ENCODE data around the gene KLHL29. TPM values are rescaled to one million over a fixed set of nuclear protein-coding genes. Genes with fewer than 3 reads are reported as not detected.

KLHL29 gene
- total RNA-seq, 2 experiments from 2014 or later: 2.9 to 3.5 TPM

GRCh38 chr2:23453836-23454460 is 69.0 kb downstream of the KLHL29 start:
- H3K9me3 Mint-ChIP-seq: no peaks in the 10 kb centered on the region
- no peak overlapping the region for H3K27ac Mint-ChIP-seq
- ChIA-PET POLR2A (no interaction called here), CTCF (no interaction called here)
- H3K4me3 Mint-ChIP-seq: no peak overlapping the region
- H3K4me1 Mint-ChIP-seq: peaks cover 32% of the 10 kb centered on the region
- peaks cover 19% of the 10 kb centered on the region for H3K27me3 Mint-ChIP-seq
- DNase-seq: no peak
- H3K36me3 Mint-ChIP-seq (ENCODE audit: low read depth): no peaks in the 10 kb centered on the region

GRCh38 chr2:23454501-23455120 is 69.6 kb downstream of the KLHL29 start:
- Mint-ChIP-seq H3K36me3 (ENCODE audit: low read depth) (no peaks in the 10 kb centered on the region), H3K27ac (no peak overlapping the region), H3K4me1 (peaks cover 27% of the 10 kb centered on the region), H3K9me3 (no peaks in the 10 kb centered on the region), H3K4me3 (no peak overlapping the region), H3K27me3 (peaks cover 19% of the 10 kb centered on the region)
- ChIA-PET POLR2A (no interaction called here), CTCF (no interaction called here)
- DNase-seq: no peak

- Mint-ChIP-seq H3K27me3 (peaks cover 21% of the 10 kb centered on the region), H3K4me3 (no peak overlapping the region), H3K4me1 (peaks cover 32% of the 10 kb centered on the region), H3K27ac (no peak overlapping the region), H3K9me3 (no peaks in the 10 kb centered on the region), H3K36me3 (ENCODE audit: low read depth) (no peaks in the 10 kb centered on the region)
- DNase-seq: no peak
- POLR2A ChIA-PET: no interaction called here
- CTCF ChIA-PET: no interaction called here
Observed at GRCh38 chr2:23456396-23456795, 71.4 kb downstream of the KLHL29 start.

- Mint-ChIP-seq H3K9me3 (no peaks in the 10 kb centered on the region), H3K4me3 (no peak overlapping the region), H3K36me3 (ENCODE audit: low read depth) (no peaks in the 10 kb centered on the region), H3K27ac (no peak overlapping the region), H3K4me1 (peaks cover 33% of the 10 kb centered on the region), H3K27me3 (peaks cover 17% of the 10 kb centered on the region)
- CTCF ChIA-PET: interaction anchor here (1.3 kb wide), 1 partner anchor 11 kb away, joined by 3 read pairs; no protein-coding TSS in a partner anchor
- DNase-seq: no peak
- POLR2A ChIA-PET: no interaction called here
Observed at GRCh38 chr2:23456881-23457760, 72.1 kb downstream of the KLHL29 start.

- ChIA-PET CTCF (interaction anchor here (1.3 kb wide), 1 partner anchor 10 kb away, joined by 3 read pairs; no protein-coding TSS in a partner anchor), POLR2A (no interaction called here)
- H3K4me1 Mint-ChIP-seq: peaks cover 24% of the 10 kb centered on the region
- no peaks in the 10 kb centered on the region for H3K36me3 Mint-ChIP-seq (ENCODE audit: low read depth)
- H3K4me3 Mint-ChIP-seq: no peak overlapping the region
- H3K27ac Mint-ChIP-seq: no peak overlapping the region
- no peaks in the 10 kb centered on the region for H3K9me3 Mint-ChIP-seq
- DNase-seq: no peak
- H3K27me3 Mint-ChIP-seq: peaks cover 10% of the 10 kb centered on the region
Observed at GRCh38 chr2:23457990-23458682, 73.2 kb downstream of the KLHL29 start.

GRCh38 chr2:23459032-23459431 is 74.1 kb downstream of the KLHL29 start:
- H3K4me1 Mint-ChIP-seq: peaks cover 15% of the 10 kb centered on the region
- H3K9me3 Mint-ChIP-seq: no peaks in the 10 kb centered on the region
- ChIA-PET POLR2A (no interaction called here), CTCF (interaction anchor here (1.5 kb wide), 1 partner anchor 9 kb away, joined by 3 read pairs; no protein-coding TSS in a partner anchor)
- peaks cover 11% of the 10 kb centered on the region for H3K27me3 Mint-ChIP-seq
- no peaks in the 10 kb centered on the region for H3K36me3 Mint-ChIP-seq (ENCODE audit: low read depth)
- H3K4me3 Mint-ChIP-seq: no peak overlapping the region
- DNase-seq: no peak
- H3K27ac Mint-ChIP-seq: no peak overlapping the region

- peaks cover 9% of the 10 kb centered on the region for H3K4me1 Mint-ChIP-seq
- H3K9me3 Mint-ChIP-seq: no peaks in the 10 kb centered on the region
- POLR2A ChIA-PET: no interaction called here
- H3K27me3 Mint-ChIP-seq: peaks cover 7% of the 10 kb centered on the region
- H3K27ac Mint-ChIP-seq: no peak overlapping the region
- no peak overlapping the region for H3K4me3 Mint-ChIP-seq
- CTCF ChIA-PET: interaction anchor here (1.5 kb wide), 1 partner anchor 8 kb away, joined by 3 read pairs; no protein-coding TSS in a partner anchor
- DNase-seq: no peak
- H3K36me3 Mint-ChIP-seq (ENCODE audit: low read depth): no peaks in the 10 kb centered on the region
Observed at GRCh38 chr2:23460228-23460627, 75.2 kb downstream of the KLHL29 start.

- H3K27ac Mint-ChIP-seq: no peak overlapping the region
- no peak for DNase-seq
- peaks cover 10% of the 10 kb centered on the region for H3K27me3 Mint-ChIP-seq
- H3K4me1 Mint-ChIP-seq: peaks cover 9% of the 10 kb centered on the region
- H3K4me3 Mint-ChIP-seq: no peak overlapping the region
- no peaks in the 10 kb centered on the region for H3K9me3 Mint-ChIP-seq
- no peaks in the 10 kb centered on the region for H3K36me3 Mint-ChIP-seq (ENCODE audit: low read depth)
- POLR2A ChIA-PET: interaction anchor here (0.7 kb wide), 1 partner anchor 72 kb away, joined by 3 read pairs; no protein-coding TSS in a partner anchor
- CTCF ChIA-PET: no interaction called here
Observed at GRCh38 chr2:23460993-23461392, 76.0 kb downstream of the KLHL29 start.

GRCh38 chr2:23464156-23464555 is 79.2 kb downstream of the KLHL29 start:
- POLR2A ChIA-PET: no interaction called here
- Mint-ChIP-seq H3K27ac (no peak overlapping the region), H3K27me3 (peaks cover 25% of the 10 kb centered on the region), H3K4me1 (peaks cover 9% of the 10 kb centered on the region), H3K4me3 (no peak overlapping the region), H3K9me3 (no peaks in the 10 kb centered on the region), H3K36me3 (ENCODE audit: low read depth) (no peaks in the 10 kb centered on the region)
- no peak for DNase-seq
- CTCF ChIA-PET: no interaction called here

- H3K27ac Mint-ChIP-seq: no peak overlapping the region
- H3K27me3 Mint-ChIP-seq: peaks cover 27% of the 10 kb centered on the region
- H3K36me3 Mint-ChIP-seq (ENCODE audit: low read depth): no peaks in the 10 kb centered on the region
- no peak for DNase-seq
- no peak overlapping the region for H3K4me3 Mint-ChIP-seq
- H3K9me3 Mint-ChIP-seq: no peaks in the 10 kb centered on the region
- ChIA-PET CTCF (no interaction called here), POLR2A (no interaction called here)
- H3K4me1 Mint-ChIP-seq: peaks cover 9% of the 10 kb centered on the region
Observed at GRCh38 chr2:23464905-23465537, 80.0 kb downstream of the KLHL29 start.

GRCh38 chr2:23465936-23466335 is 81.0 kb downstream of the KLHL29 start:
- ChIA-PET POLR2A (no interaction called here), CTCF (no interaction called here)
- no peaks in the 10 kb centered on the region for H3K9me3 Mint-ChIP-seq
- no peak overlapping the region for H3K27ac Mint-ChIP-seq
- H3K27me3 Mint-ChIP-seq: peaks cover 29% of the 10 kb centered on the region
- no peak for DNase-seq
- no peaks in the 10 kb centered on the region for H3K36me3 Mint-ChIP-seq (ENCODE audit: low read depth)
- H3K4me1 Mint-ChIP-seq: peaks cover 5% of the 10 kb centered on the region
- no peak overlapping the region for H3K4me3 Mint-ChIP-seq

- CTCF ChIA-PET: interaction anchor here (1.1 to 1.3 kb wide), 4 partner anchors 10 to 37 kb away, joined by 3 to 4 read pairs (median 3); no protein-coding TSS in a partner anchor
Observed at GRCh38 chr2:23467618-23468017, 82.6 kb downstream of the KLHL29 start.

More at GRCh38 chr2:23467618-23468017, 82.6 kb downstream of the KLHL29 start:
- no peak overlapping the region for H3K27ac Mint-ChIP-seq
- no peak for DNase-seq
- peaks cover 33% of the 10 kb centered on the region for H3K27me3 Mint-ChIP-seq
- POLR2A ChIA-PET: no interaction called here
- no peaks in the 10 kb centered on the region for H3K36me3 Mint-ChIP-seq (ENCODE audit: low read depth)
- H3K9me3 Mint-ChIP-seq: no peaks in the 10 kb centered on the region
- no peak overlapping the region for H3K4me3 Mint-ChIP-seq
- no peaks in the 10 kb centered on the region for H3K4me1 Mint-ChIP-seq
